ENCODE measurements around the gene CDHR4. TPM values are rescaled to one million over a fixed set of nuclear protein-coding genes. Genes with fewer than 3 reads are reported as not detected.

The CDHR4 gene
- polyA plus RNA-seq, 3 donors = not detected

- Mint-ChIP-seq H3K9me3 (peaks cover 0 to 7% (median 0%) of the 10 kb centered on the region in 7 donors), H3K27ac (no peak overlapping the region), H3K36me3 (peaks cover 0 to 3% of the 10 kb centered on the region in 2 donors), H3K27me3 (ENCODE audit: low read depth in 3 of 3) (peaks cover 11 to 19% (median 14%) of the 10 kb centered on the region in 3 donors), H3K4me1 (peaks cover 23% of the 10 kb centered on the region), H3K4me3 (no peak overlapping the region)
- no peak overlapping the region for H3K4me3 ChIP-seq (replicated peaks in 1 of 3; ENCODE audit: low read depth in 2 of 3, low read length in 3 of 3)
- 100% methylated on average over 1 of the region's 1 CpG for WGBS (ENCODE audit: insufficient coverage)
- no peak overlapping the region for H3K4me2 ChIP-seq (replicated peaks; ENCODE audit: extremely low read depth, low read length, poor library complexity, severe bottlenecking)
- peaks cover 0 to 5% of the 10 kb centered on the region in 2 donors for H3K27me3 ChIP-seq (ENCODE audit: control insufficient read depth in 2 of 2, insufficient read depth in 2 of 2, low read length in 2 of 2)
- intact Hi-C loops (cut with micrococcal nuclease) = no loop called here
- H3K9me3 ChIP-seq (replicated peaks in 1 of 2; ENCODE audit: control insufficient read depth in 1 of 2, insufficient read depth in 1 of 2, low read length in 2 of 2) = no peaks in the 10 kb centered on the region
- H3K4me1 ChIP-seq (ENCODE audit: control insufficient read depth in 1 of 2, insufficient read depth in 2 of 2, low read length in 2 of 2) = peaks cover 8 to 20% of the 10 kb centered on the region in 2 donors
- H4K20me1 ChIP-seq (ENCODE audit: insufficient read depth, low read length) = no peaks in the 10 kb centered on the region
- H3K36me3 ChIP-seq (replicated peaks in 1 of 2; ENCODE audit: control insufficient read depth in 1 of 2, insufficient read depth in 2 of 2, low read length in 2 of 2) = no peaks in the 10 kb centered on the region
- H3K79me2 ChIP-seq (ENCODE audit: insufficient read depth, low read length) = peaks cover 5% of the 10 kb centered on the region
- peak overlapping the region; percentile 34 for H3K9ac ChIP-seq (ENCODE audit: insufficient read depth, low read length, poor library complexity, severe bottlenecking)
- no peak overlapping the region for H3K27ac ChIP-seq (ENCODE audit: low read depth in 1 of 2, low read length in 2 of 2)
- DNase-seq = no peak
- no peak overlapping the region for H2AFZ ChIP-seq (ENCODE audit: insufficient read depth, low read depth, low read length, poor library complexity, severe bottlenecking)
- TF ChIP-seq, protein P1, sequence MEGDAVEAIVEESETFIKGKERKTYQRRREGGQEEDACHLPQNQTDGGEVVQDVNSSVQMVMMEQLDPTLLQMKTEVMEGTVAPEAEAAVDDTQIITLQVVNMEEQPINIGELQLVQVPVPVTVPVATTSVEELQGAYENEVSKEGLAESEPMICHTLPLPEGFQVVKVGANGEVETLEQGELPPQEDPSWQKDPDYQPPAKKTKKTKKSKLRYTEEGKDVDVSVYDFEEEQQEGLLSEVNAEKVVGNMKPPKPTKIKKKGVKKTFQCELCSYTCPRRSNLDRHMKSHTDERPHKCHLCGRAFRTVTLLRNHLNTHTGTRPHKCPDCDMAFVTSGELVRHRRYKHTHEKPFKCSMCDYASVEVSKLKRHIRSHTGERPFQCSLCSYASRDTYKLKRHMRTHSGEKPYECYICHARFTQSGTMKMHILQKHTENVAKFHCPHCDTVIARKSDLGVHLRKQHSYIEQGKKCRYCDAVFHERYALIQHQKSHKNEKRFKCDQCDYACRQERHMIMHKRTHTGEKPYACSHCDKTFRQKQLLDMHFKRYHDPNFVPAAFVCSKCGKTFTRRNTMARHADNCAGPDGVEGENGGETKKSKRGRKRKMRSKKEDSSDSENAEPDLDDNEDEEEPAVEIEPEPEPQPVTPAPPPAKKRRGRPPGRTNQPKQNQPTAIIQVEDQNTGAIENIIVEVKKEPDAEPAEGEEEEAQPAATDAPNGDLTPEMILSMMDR (IDR thresholded peaks at IDR 0.05) = no peak
Observed at GRCh38 chr3:49799105-49799504, 568 bp downstream of the CDHR4 start.

- Mint-ChIP-seq H3K4me1 (peaks cover 8% of the 10 kb centered on the region), H3K36me3 (no peaks in the 10 kb centered on the region), H3K27ac (peak overlapping the region in 1 of 7 donors; percentile 31), H3K27me3 (ENCODE audit: low read depth in 3 of 3) (peaks cover 0 to 4% (median 2%) of the 10 kb centered on the region in 3 donors), H3K9me3 (peaks cover 0 to 4% (median 0%) of the 10 kb centered on the region in 7 donors), H3K4me3 (no peak overlapping the region)
- H3K9me3 ChIP-seq (replicated peaks in 1 of 2; ENCODE audit: control insufficient read depth in 1 of 2, insufficient read depth in 1 of 2, low read length in 2 of 2) = no peaks in the 10 kb centered on the region
- H3K36me3 ChIP-seq (replicated peaks in 1 of 2; ENCODE audit: control insufficient read depth in 1 of 2, insufficient read depth in 2 of 2, low read length in 2 of 2) = no peaks in the 10 kb centered on the region
- H3K4me1 ChIP-seq (ENCODE audit: control insufficient read depth in 1 of 2, insufficient read depth in 2 of 2, low read length in 2 of 2) = no peaks in the 10 kb centered on the region
- H3K79me2 ChIP-seq (ENCODE audit: insufficient read depth, low read length) = no peaks in the 10 kb centered on the region
- no peak overlapping the region for H3K4me2 ChIP-seq (replicated peaks; ENCODE audit: extremely low read depth, low read length, poor library complexity, severe bottlenecking)
- DNase-seq = no peak
- no peaks in the 10 kb centered on the region for H4K20me1 ChIP-seq (ENCODE audit: insufficient read depth, low read length)
- no peaks in the 10 kb centered on the region for H3K27me3 ChIP-seq (ENCODE audit: control insufficient read depth in 2 of 2, insufficient read depth in 2 of 2, low read length in 2 of 2)
- H3K9ac ChIP-seq (ENCODE audit: insufficient read depth, low read length, poor library complexity, severe bottlenecking) = no peak overlapping the region
- TF ChIP-seq, protein P1 (IDR thresholded peaks at IDR 0.05) = no peak
- no peak overlapping the region for H3K27ac ChIP-seq (ENCODE audit: low read depth in 1 of 2, low read length in 2 of 2)
- WGBS (ENCODE audit: insufficient coverage) = 97% methylated on average over 19 of the region's 24 CpGs
- intact Hi-C loops (cut with micrococcal nuclease) = no loop called here
- no peak overlapping the region for H2AFZ ChIP-seq (ENCODE audit: insufficient read depth, low read depth, low read length, poor library complexity, severe bottlenecking)
- H3K4me3 ChIP-seq (replicated peaks in 1 of 3; ENCODE audit: low read depth in 2 of 3, low read length in 3 of 3) = no peak overlapping the region
Observed at GRCh38 chr3:49794926-49795905, 4.5 kb downstream of the CDHR4 start.

Data from CD14-positive monocyte (primary cell).